ENCODE results near the gene GOLGA5.
"Not testable (repeated sequence)": the region's sequence is repeated elsewhere in the genome, so short reads cannot be mapped to it uniquely, and the experiment has no call there.

Gene GOLGA5

GRCh38 chr14:92780444-92781232 lies 13.5 kb upstream of the GOLGA5 start:
- DNase-seq = no peak

GRCh38 chr14:92781350-92781749 lies 12.8 kb upstream of the GOLGA5 start:
- DNase-seq = no peak

- DNase-seq = peak; percentile 52
Measured at GRCh38 chr14:92783813-92784431, 10.2 kb upstream of the GOLGA5 start.

GRCh38 chr14:92785667-92786426 lies 8.3 kb upstream of the GOLGA5 start:
- no peak for DNase-seq

- DNase-seq = no peak
Measured at GRCh38 chr14:92786427-92786756, 7.7 kb upstream of the GOLGA5 start.

- no peak for DNase-seq
Measured at GRCh38 chr14:92787554-92787953, 6.6 kb upstream of the GOLGA5 start.

- DNase-seq = no peak
Measured at GRCh38 chr14:92789457-92790089, 4.5 kb upstream of the GOLGA5 start.

- DNase-seq = no peak
Measured at GRCh38 chr14:92792885-92793284, 1.2 kb upstream of the GOLGA5 start.

- no peak for DNase-seq
Measured at GRCh38 chr14:92794547-92794941, 439 bp downstream of the GOLGA5 start.

- DNase-seq = no peak
Measured at GRCh38 chr14:92794961-92795360, 856 bp downstream of the GOLGA5 start.

- no peak for DNase-seq
Measured at GRCh38 chr14:92797935-92798653, 4.0 kb downstream of the GOLGA5 start.

GRCh38 chr14:92798811-92799210 lies 4.7 kb downstream of the GOLGA5 start:
- DNase-seq = no peak

GRCh38 chr14:92800012-92800411 lies 5.9 kb downstream of the GOLGA5 start:
- no peak for DNase-seq

- no peak for DNase-seq
Measured at GRCh38 chr14:92800525-92800924, 6.4 kb downstream of the GOLGA5 start.

- DNase-seq = no peak
Measured at GRCh38 chr14:92801917-92802316, 7.8 kb downstream of the GOLGA5 start.

- no peak for DNase-seq
Measured at GRCh38 chr14:92802678-92803077, 8.6 kb downstream of the GOLGA5 start.

GRCh38 chr14:92813201-92813600 lies 19.1 kb downstream of the GOLGA5 start:
- no peak for DNase-seq

- no peak for DNase-seq
Measured at GRCh38 chr14:92819011-92819597, 25.0 kb downstream of the GOLGA5 start.

GRCh38 chr14:92819680-92820535 lies 25.8 kb downstream of the GOLGA5 start:
- DNase-seq = not testable (repeated sequence)

- DNase-seq = not testable (repeated sequence)
Measured at GRCh38 chr14:92820536-92820840, 26.4 kb downstream of the GOLGA5 start.

- no peak for DNase-seq
Measured at GRCh38 chr14:92830902-92831301, 36.8 kb downstream of the GOLGA5 start.

Measured in NCI-H774 (cell line).